Liver (tissue), 9 donors: Measurements from ENCODE around the gene RNLS. TPM values are rescaled to one million over a fixed set of nuclear protein-coding genes. Genes with fewer than 3 reads are reported as not detected.

ENCODE experiments used
- DNase-seq: peaks from one replicate; pipeline ENCODE4 v3.0.0-alpha.2; 2017; ENCODE audit warnings: low spot score
- H3K27ac ChIP-seq, 2 donors: one replicate each; pipeline ENCODE4 v1.7.0; 2013; ENCODE audit warnings: inconsistent platforms in 2 of 2, low read length in 2 of 2, control low read depth in 1 of 2, low read depth in 1 of 2, mild to moderate bottlenecking in 1 of 2
- H3K27me3 ChIP-seq, 4 donors: one replicate each; pipeline versions ENCODE4 v1.6.1 to v1.7.0; 2013; ENCODE audit warnings: low read length in 3 of 4, inconsistent platforms in 1 of 4, mild to moderate bottlenecking in 1 of 4, moderate library complexity in 1 of 4; ENCODE audit not compliant: control insufficient read depth in 4 of 4, insufficient read depth in 4 of 4
- H3K36me3 ChIP-seq, 4 donors: one replicate each; pipeline versions ENCODE4 v1.6.1 to v1.7.0; 2013; ENCODE audit warnings: low read length in 3 of 4, mild to moderate bottlenecking in 3 of 4, low read depth in 1 of 4, moderate library complexity in 1 of 4; ENCODE audit not compliant: control insufficient read depth in 4 of 4, insufficient read depth in 3 of 4
- H3K4me1 ChIP-seq, 4 donors: one replicate each; pipeline versions ENCODE4 v1.6.1 to v1.7.0; 2013; ENCODE audit warnings: low read length in 3 of 4, mild to moderate bottlenecking in 3 of 4, moderate library complexity in 1 of 4; ENCODE audit not compliant: control insufficient read depth in 4 of 4, insufficient read depth in 4 of 4
- H3K4me3 ChIP-seq, 3 donors: one replicate each; pipeline versions ENCODE4 v1.6.1 to v1.7.0; 2013; ENCODE audit warnings: low read length in 3 of 3, control low read depth in 1 of 3, low read depth in 1 of 3, mild to moderate bottlenecking in 1 of 3
- H3K9ac ChIP-seq, 2 donors: one replicate each; pipeline ENCODE4 v1.7.0; 2013; ENCODE audit warnings: low read length in 2 of 2, mild to moderate bottlenecking in 2 of 2, moderate library complexity in 2 of 2, control low read depth in 1 of 2, low read depth in 1 of 2
- H3K9me3 ChIP-seq, 4 donors: one replicate each; pipeline versions ENCODE4 v1.6.1 to v1.7.0; 2013; ENCODE audit warnings: low read length in 3 of 4; ENCODE audit not compliant: control insufficient read depth in 4 of 4
- ATF3 ChIP-seq: IDR thresholded peaks from 2 replicates; pipeline ENCODE4 v1.6.1; 2016; ENCODE audit warnings: antibody characterized with exemption
- EGR1 ChIP-seq, 2 donors: IDR thresholded peaks; 2 replicates each; pipeline ENCODE4 v1.6.1; 2016 to 2018; ENCODE audit warnings: antibody characterized with exemption in 2 of 2, low read depth in 2 of 2
- FOXA1 ChIP-seq: IDR thresholded peaks from 2 replicates; pipeline ENCODE4 v1.6.1; 2016; ENCODE audit warnings: antibody characterized with exemption
- FOXA2 ChIP-seq: IDR thresholded peaks from 2 replicates; pipeline ENCODE4 v1.6.1; 2016; ENCODE audit warnings: antibody characterized with exemption
- GABPA ChIP-seq, 2 donors: IDR thresholded peaks in 1 of 2; conservative IDR thresholded peaks in 1 of 2; 2 replicates each; pipeline ENCODE4 v1.6.1; 2016; ENCODE audit warnings: antibody characterized with exemption in 2 of 2, mild to moderate bottlenecking in 1 of 2, moderate library complexity in 1 of 2
- HNF4A ChIP-seq, 2 donors: conservative IDR thresholded peaks; 2 replicates each; pipeline ENCODE4 v1.6.1; 2016; ENCODE audit warnings: antibody characterized with exemption in 2 of 2, mild to moderate bottlenecking in 2 of 2
- HNF4G ChIP-seq: IDR thresholded peaks from 2 replicates; pipeline ENCODE4 v1.6.1; 2016; ENCODE audit warnings: antibody characterized with exemption
- MAX ChIP-seq: IDR thresholded peaks from 2 replicates; pipeline ENCODE4 v1.6.1; 2016; ENCODE audit warnings: antibody characterized with exemption
- NR2F2 ChIP-seq: IDR thresholded peaks from 2 replicates; pipeline ENCODE4 v1.6.1; 2016; ENCODE audit warnings: antibody characterized with exemption
- RAD21 ChIP-seq, 2 donors: IDR thresholded peaks; 2 replicates each; pipeline ENCODE4 v1.6.1; 2016; ENCODE audit warnings: antibody characterized with exemption in 2 of 2, mild to moderate bottlenecking in 2 of 2
- REST ChIP-seq: IDR thresholded peaks from 2 replicates; pipeline ENCODE4 v1.6.1; 2016; ENCODE audit warnings: antibody characterized with exemption, mild to moderate bottlenecking
- RXRA ChIP-seq, 2 donors: IDR thresholded peaks; 2 replicates each; pipeline ENCODE4 v1.6.1; 2017 to 2018; ENCODE audit warnings: antibody characterized with exemption in 2 of 2, mild to moderate bottlenecking in 1 of 2
- SP1 ChIP-seq: IDR thresholded peaks from 2 replicates; pipeline ENCODE4 v1.6.1; 2018; ENCODE audit warnings: antibody characterized with exemption, mild to moderate bottlenecking
- YY1 ChIP-seq: IDR thresholded peaks from 2 replicates; pipeline ENCODE4 v1.6.1; 2016; ENCODE audit warnings: antibody characterized with exemption, mild to moderate bottlenecking
- ZBTB33 ChIP-seq: IDR thresholded peaks from 2 replicates; pipeline ENCODE4 v1.6.1; 2016; ENCODE audit warnings: antibody characterized with exemption
- whole genome bisulfite sequencing: extraction: QIAGEN DNeasy Blood & Tissue Kit; methylation state at CpG from one replicate; pipeline ENCODE4 v1.1.7; 2013; 5-methylcytosine and 5-hydroxymethylcytosine counted together
- polyA plus RNA-seq, 2 donors: library from polyadenylated mRNA; stranded (reverse) in 1 of 2; unstranded in 1 of 2; fragments of 200-250 nt in 1 of 2; fragments of >200 nt in 1 of 2; fragmentation: Nextera tagmentation in 1 of 2; extraction: Ambion mirVana in 1 of 2; gene quantifications; one replicate each; pipeline versions ENCODE4 v1.2.1 to v1.2.3, GENCODE V29; 2013 to 2015
- total RNA-seq, 2 donors: library from RNA; depleted of rRNA; stranded (reverse); fragments of >200 nt; gene quantifications; one replicate each; pipeline ENCODE4 v1.2.3, GENCODE V29; 2014
- donor health status: healthy.
- donor health status: healthy.
- donor health status: healthy.
- donor health status: healthy.
- donor health status: healthy.

RNLS gene
- total and polyA plus RNA-seq, 4 donors: 4.1 to 12.4 (median 7.5) TPM

GRCh38 chr10:88383276-88383675, 199.8 kb downstream of the RNLS start:
- no peaks in the 10 kb centered on the region for H3K9me3 ChIP-seq
- no peak overlapping the region for H3K9ac ChIP-seq
- H3K4me1 ChIP-seq: peaks cover 6 to 30% (median 21%) of the 10 kb centered on the region in 4 donors
- 9% methylated on average over 1 of the region's 1 CpG for WGBS
- no peak overlapping the region for H3K27ac ChIP-seq
- H3K4me3 ChIP-seq: no peak overlapping the region
- H3K36me3 ChIP-seq: no peaks in the 10 kb centered on the region
- no peak for DNase-seq
- H3K27me3 ChIP-seq: no peaks in the 10 kb centered on the region
- no peak for TF ChIP-seq YY1
- peak; percentile 31 to 34 for TF ChIP-seq HNF4A (conservative IDR thresholded peaks at IDR 0.05)

GRCh38 chr10:88382699-88383098, 200.4 kb downstream of the RNLS start:
- Histone ChIP-seq H3K4me1 (peaks cover 4 to 26% (median 20%) of the 10 kb centered on the region in 4 donors), H3K36me3 (no peaks in the 10 kb centered on the region), H3K4me3 (no peak overlapping the region), H3K9me3 (no peaks in the 10 kb centered on the region), H3K9ac (no peak overlapping the region), H3K27ac (no peak overlapping the region), H3K27me3 (no peaks in the 10 kb centered on the region)
- TF ChIP-seq REST (no peak), SP1 (no peak)
- 99% methylated on average over 2 of the region's 2 CpGs for WGBS
- DNase-seq: no peak

GRCh38 chr10:88379575-88379974, 203.5 kb downstream of the RNLS start:
- no peaks in the 10 kb centered on the region for H3K27me3 ChIP-seq
- H3K27ac ChIP-seq: no peak overlapping the region
- DNase-seq: no peak
- 75% methylated on average over 2 of the region's 2 CpGs for WGBS
- no peak overlapping the region for H3K4me3 ChIP-seq
- no peak overlapping the region for H3K9ac ChIP-seq
- H3K36me3 ChIP-seq: no peaks in the 10 kb centered on the region
- H3K9me3 ChIP-seq: no peaks in the 10 kb centered on the region
- no peak for TF ChIP-seq ZBTB33
- TF ChIP-seq RXRA (IDR thresholded peaks at IDR 0.05): no peak
- no peak for TF ChIP-seq FOXA1
- no peak for TF ChIP-seq GABPA (IDR thresholded peaks at IDR 0.05 in 1 of 2, conservative IDR thresholded peaks at IDR 0.05 in 1 of 2)
- TF ChIP-seq FOXA2: no peak
- no peak for TF ChIP-seq MAX
- no peak for TF ChIP-seq RAD21 (IDR thresholded peaks at IDR 0.05)
- no peak for TF ChIP-seq HNF4G
- TF ChIP-seq EGR1 (IDR thresholded peaks at IDR 0.05; ENCODE audit: low read depth in 2 of 2): no peak
- TF ChIP-seq NR2F2: no peak
- TF ChIP-seq HNF4A (conservative IDR thresholded peaks at IDR 0.05): no peak
- no peak for TF ChIP-seq SP1
- no peak for TF ChIP-seq REST
- no peak for TF ChIP-seq ATF3
- no peaks in the 10 kb centered on the region for H3K4me1 ChIP-seq
